ENCODE measurements around the gene FARP1.

Gene FARP1

GRCh38 chr13:98466634-98467236, 323.8 kb downstream of the FARP1 start:
- FAIRE-seq (no peak), DNase-seq (ENCODE audit: insufficient read length, low spot score) (peak; percentile 56)
- peak; percentile 34 for TF ChIP-seq CTCF (IDR thresholded peaks at IDR 0.05; ENCODE audit: insufficient read depth, missing control alignments)

- no peak for DNase-seq (ENCODE audit: insufficient read length, low spot score)
- no peak for FAIRE-seq
- TF ChIP-seq CTCF (IDR thresholded peaks at IDR 0.05; ENCODE audit: insufficient read depth, missing control alignments): no peak
These were observed 324.5 kb downstream of the FARP1 start for GRCh38 chr13:98467263-98467985.

- DNase-seq (ENCODE audit: insufficient read length, low spot score) (no peak), FAIRE-seq (no peak)
- no peak for TF ChIP-seq CTCF (IDR thresholded peaks at IDR 0.05; ENCODE audit: insufficient read depth, missing control alignments)
These were observed 325.5 kb downstream of the FARP1 start for GRCh38 chr13:98468361-98468760.

- no peak for TF ChIP-seq CTCF (IDR thresholded peaks at IDR 0.05; ENCODE audit: insufficient read depth, missing control alignments)
- DNase-seq (ENCODE audit: insufficient read length, low spot score) (no peak), FAIRE-seq (no peak)
These were observed 326.0 kb downstream of the FARP1 start for GRCh38 chr13:98468929-98469328.

- DNase-seq (ENCODE audit: insufficient read length, low spot score) (no peak), FAIRE-seq (no peak)
- TF ChIP-seq CTCF (IDR thresholded peaks at IDR 0.05; ENCODE audit: insufficient read depth, missing control alignments): no peak
These were observed 328.0 kb downstream of the FARP1 start for GRCh38 chr13:98470920-98471319.

- no peak for DNase-seq (ENCODE audit: insufficient read length, low spot score)
- TF ChIP-seq CTCF (IDR thresholded peaks at IDR 0.05; ENCODE audit: insufficient read depth, missing control alignments): no peak
- no peak for FAIRE-seq
These were observed 329.0 kb downstream of the FARP1 start for GRCh38 chr13:98471934-98472333.

- DNase-seq (ENCODE audit: insufficient read length, low spot score): no peak
- no peak for TF ChIP-seq CTCF (IDR thresholded peaks at IDR 0.05; ENCODE audit: insufficient read depth, missing control alignments)
- no peak for FAIRE-seq
These were observed 330.4 kb downstream of the FARP1 start for GRCh38 chr13:98473135-98473787.
